GM12878 (cell line): ENCODE measurements around the gene TSPO2. TPM values are rescaled to one million over a fixed set of nuclear protein-coding genes. Genes with fewer than 3 reads are reported as not detected.

Experiments used
- ATAC-seq: fragments of 200-7000 bp; cut with Tn5 transposase; 3 replicates; pipeline ENCODE4 v1.9.1; 2020; ENCODE audit warnings: mild to moderate bottlenecking, moderate library complexity
- BruUV-seq: library from RNA; stranded (reverse); fragments of 400-500 nt; replicated peaks from 2 replicates; lab custom pipeline; 2021; lab: Mats Ljungman, UMichigan
- CTCF ChIA-PET: fragments of 300-600 bp; sonication (Branson Sonifier 250); formaldehyde crosslinking; extraction: SDS; loops from one replicate; lab custom pipeline; 2021; ENCODE audit warnings: inconsistent platforms; lab: Yijun Ruan, JAX
- POLR2A ChIA-PET: fragments of 350-600 bp; formaldehyde crosslinking; extraction: SDS; loops from one replicate; lab custom pipeline; 2021; ENCODE audit warnings: inconsistent platforms; lab: Charles Lee
- RAD21 ChIA-PET: fragments of 300-600 bp; sonication (Branson Sonifier 250); formaldehyde crosslinking; loops from one replicate; lab custom pipeline; 2023; ENCODE audit warnings: antibody characterized with exemption; ENCODE audit not compliant: unreplicated experiment; lab: Charles Lee
- SMC1A ChIA-PET: fragments of 300-600 bp; sonication (Branson Sonifier 250); formaldehyde crosslinking; loops from one replicate; lab custom pipeline; 2023; ENCODE audit not compliant: unreplicated experiment, uncharacterized antibody; lab: Charles Lee
- DNase-seq: peaks from one replicate; pipeline ENCODE4 v3.0.0-alpha.2; 2011; ENCODE audit warnings: low read depth, low spot score
- FAIRE-seq: peaks from 3 replicates; lab custom pipeline; 2011; peaks lifted over from hg19 to GRCh38; lab: Jason Lieb, UNC
- H2AFZ ChIP-seq: 2 replicates; pipeline ENCODE4 v1.6.0; 2011; ENCODE audit warnings: low read depth, low read length, control low read depth; ENCODE audit not compliant: control insufficient read depth
- H3K27ac ChIP-seq: 2 replicates; pipeline ENCODE4 v1.5.1; 2011; ENCODE audit warnings: control low read depth; ENCODE audit not compliant: control insufficient read depth, insufficient read depth
- H3K27me3 ChIP-seq, 2 experiments: replicated peaks in 1 of 2; 2 replicates each; pipeline versions ENCODE4 v1.6.0 to v1.6.1; 2011; ENCODE audit warnings: low read length in 1 of 2; ENCODE audit not compliant: control insufficient read depth in 2 of 2, insufficient read depth in 2 of 2
- H3K36me3 ChIP-seq, 2 experiments: 2 replicates each; pipeline ENCODE4 v1.5.1; 2011; ENCODE audit warnings: low read length in 1 of 2; ENCODE audit not compliant: control insufficient read depth in 2 of 2, insufficient read depth in 2 of 2
- H3K4me1 ChIP-seq: 2 replicates; pipeline ENCODE4 v1.6.1; 2011; ENCODE audit warnings: mild to moderate bottlenecking, low read length, moderate library complexity, mixed read lengths; ENCODE audit not compliant: control insufficient read depth, insufficient read depth
- H3K4me2 ChIP-seq: 2 replicates; pipeline ENCODE4 v1.6.0; 2011; ENCODE audit warnings: control low read depth; ENCODE audit not compliant: control insufficient read depth, insufficient read depth
- H3K4me3 ChIP-seq: fragments of 200-600 bp; sonication (generic); 2 replicates; pipeline ENCODE4 v1.5.1; 2016
- H3K79me2 ChIP-seq: 2 replicates; pipeline ENCODE4 v1.6.0; 2011; ENCODE audit warnings: low read length; ENCODE audit not compliant: control insufficient read depth, insufficient read depth
- H3K9ac ChIP-seq: 2 replicates; pipeline ENCODE4 v1.8.0; 2011; ENCODE audit warnings: low read length, control low read depth, mixed read lengths; ENCODE audit not compliant: control insufficient read depth, insufficient read depth
- H3K9me3 ChIP-seq: replicated peaks from 3 replicates; pipeline ENCODE4 v1.5.1; 2011; ENCODE audit warnings: mild to moderate bottlenecking, low read length; ENCODE audit not compliant: control insufficient read depth, insufficient read depth
- H4K20me1 ChIP-seq: 2 replicates; pipeline ENCODE4 v1.6.0; 2011; ENCODE audit not compliant: control insufficient read depth, insufficient read depth
- JUNB ChIP-seq: IDR thresholded peaks from 2 replicates; pipeline ENCODE4 v1.6.1; 2016; ENCODE audit warnings: antibody characterized with exemption, mild to moderate bottlenecking
- MEF2A ChIP-seq: IDR thresholded peaks from 2 replicates; pipeline ENCODE4 v1.6.1; 2011; ENCODE audit warnings: low read depth, mild to moderate bottlenecking, low read length, moderate library complexity; ENCODE audit not compliant: insufficient read depth
- ZSCAN29 ChIP-seq: fragments of 450-650 bp; IDR thresholded peaks from 2 replicates; pipeline ENCODE4 v1.6.1; 2017; ENCODE audit warnings: mild to moderate bottlenecking, moderate library complexity
- WGBS: methylation state at CpG from one replicate; pipeline ENCODE4 v1.1.6; 2016; ENCODE audit warnings: low lambda C conversion rate; ENCODE audit not compliant: insufficient replicate concordance, insufficient coverage; ENCODE audit errors: missing lambda C conversion rate; 5-methylcytosine and 5-hydroxymethylcytosine counted together
- in situ Hi-C: fragments of 300-500 bp; cut with MboI; formaldehyde crosslinking; loops from 9 replicates; pipeline ENCODE4 v1.14.3; 2018; ENCODE audit warnings: mixed read lengths
- intact Hi-C: fragments of 100-400 bp; cut with micrococcal nuclease; formaldehyde crosslinking; loops from one replicate; pipeline ENCODE4 v1.14.2; 2022; ENCODE audit not compliant: unreplicated experiment
- polyA plus RNA-seq, 11 experiments: library from polyadenylated mRNA; depleted of rRNA in 4 of 11; unstranded in 6 of 11; stranded (reverse) in 5 of 11; fragments of >200 nt; fragmentation: Nextera tagmentation in 4 of 11; fragmentation: Illumina TruSeq in 1 of 11; extraction: Ambion mirVana in 4 of 11; extraction: Trizol in 1 of 11; gene quantifications; 1 replicate in 1 of 11; 2 replicates in 10 of 11; pipeline versions ENCODE4 v1.2.1 to v1.2.3, GENCODE V29; 2011 to 2016; ENCODE audit warnings: inconsistent platforms in 2 of 11, missing spikeins in 2 of 11, low read depth in 1 of 11
- total RNA-seq, 4 experiments: library from RNA; depleted of rRNA in 3 of 4; stranded (reverse); fragments of >200 nt in 3 of 4; fragmentation: Illumina TruSeq in 1 of 4; extraction: Trizol in 1 of 4; gene quantifications; 2 replicates each; pipeline versions ENCODE4 v1.2.1 to v1.2.3, GENCODE V29; 2013 to 2021

Gene TSPO2
- total and polyA plus RNA-seq, 10 of the 15 experiments (the other 5 are each of a cell fraction or from before 2014, with no cell fraction given) = not detected

GRCh38 chr6:41090841-41091761 lies 48.8 kb downstream of the TSPO2 start:
- POLR2A ChIA-PET = interaction anchor here (1.4 kb wide), 1 partner anchor 16 kb away, joined by 4 read pairs; no protein-coding TSS in a partner anchor
- no peak for TF ChIP-seq JUNB
- no peak for TF ChIP-seq ZSCAN29
- TF ChIP-seq MEF2A = no peak
- TF ChIP-seq, all 136 proteins: peak for 0
- no peak for ATAC-seq
- Histone ChIP-seq H3K9me3 (no peaks in the 10 kb centered on the region), H3K4me2 (no peak overlapping the region), H3K36me3 (peaks cover 8 to 37% of the 10 kb centered on the region in 2 experiments; a peak in 3 of 4 replicates), H3K79me2 (no peaks in the 10 kb centered on the region), H3K27ac (no peak overlapping the region), H3K4me1 (no peaks in the 10 kb centered on the region), H2AFZ (no peak overlapping the region), H3K4me3 (no peak overlapping the region), H3K27me3 (no peaks in the 10 kb centered on the region), H3K9ac (no peak overlapping the region), H4K20me1 (no peaks in the 10 kb centered on the region)
- intact Hi-C loops (no loop called here), in situ Hi-C loops (no loop called here)
- CTCF ChIA-PET = interaction anchor here (0.6 to 3.2 kb wide), 19 partner anchors 8 to 227 kb away, joined by 3 to 49 read pairs (median 4); partner anchors contain the start of gene UNC5CL
- 100% methylated on average over 1 of the region's 1 CpG for WGBS
- no peak for DNase-seq
- SMC1A ChIA-PET = interaction anchor here (0.9 to 2.1 kb wide), 9 partner anchors 15 to 229 kb away, joined by 3 to 17 read pairs (median 3); partner anchors contain the start of gene TREML2
- RAD21 ChIA-PET = interaction anchor here (1.3 to 2.4 kb wide), 3 partner anchors 19 to 228 kb away, joined by 4 to 11 read pairs (median 10); partner anchors contain the start of genes NFYA and OARD1
- no TSS peak for BruUV-seq
- no peak for FAIRE-seq
